Body of pancreas (tissue), 4 donors: Measurements from ENCODE around the gene SMAP1.

Experiments
- CTCF ChIP-seq, 7 experiments: fragments of 450-650 bp in 4 of 7; fragments of 200-600 bp in 3 of 7; sonication (generic) in 3 of 7; IDR thresholded peaks; one replicate each; pipeline ENCODE4 v1.5.1; 2016 to 2019; ENCODE audit warnings: antibody characterized with exemption in 7 of 7
- POLR2A ChIP-seq, 3 donors: fragments of 450-650 bp; IDR thresholded peaks; one replicate each; pipeline ENCODE4 v1.6.1; 2016; ENCODE audit warnings: antibody characterized with exemption in 3 of 3, mild to moderate bottlenecking in 2 of 3

- TF ChIP-seq POLR2A (IDR thresholded peaks at IDR 0.05) (no peak), CTCF (IDR thresholded peaks at IDR 0.05) (no peak)
Observed at GRCh38 chr6:70903665-70904452, 236.2 kb downstream of the SMAP1 start.
